Nephron progenitor cell (in vitro differentiated cells): ENCODE data around the gene SEBOX.

ENCODE experiments used
- DNase-seq: peaks from one replicate; pipeline ENCODE4 v3.0.0; 2021
- H3K27ac Mint-ChIP-seq: 2 replicates; pipeline ENCODE4 v1.8.0; 2021; ENCODE audit warnings: mild to moderate bottlenecking, moderate library complexity, mixed read lengths
- H3K27me3 Mint-ChIP-seq: 2 replicates; pipeline ENCODE4 v1.8.0; 2021; ENCODE audit warnings: mild to moderate bottlenecking, low read depth, mixed read lengths; ENCODE audit not compliant: poor library complexity
- H3K36me3 Mint-ChIP-seq: 2 replicates; pipeline ENCODE4 v1.8.0; 2021; ENCODE audit warnings: low read depth, mixed read lengths
- H3K4me1 Mint-ChIP-seq: 2 replicates; pipeline ENCODE4 v1.8.0; 2021; ENCODE audit warnings: mixed read lengths
- H3K4me3 Mint-ChIP-seq: 2 replicates; pipeline ENCODE4 v1.8.0; 2021; ENCODE audit warnings: mild to moderate bottlenecking, moderate library complexity, mixed read lengths
- H3K9me3 Mint-ChIP-seq: 2 replicates; pipeline ENCODE4 v1.8.0; 2021; ENCODE audit warnings: mild to moderate bottlenecking, moderate library complexity, mixed read lengths
- CTCF ChIP-seq: fragments of 200-600 bp; sonication (generic); IDR thresholded peaks from 2 replicates; pipeline ENCODE4 v1.5.0; 2021; ENCODE audit warnings: antibody characterized with exemption

SEBOX gene, protein sequence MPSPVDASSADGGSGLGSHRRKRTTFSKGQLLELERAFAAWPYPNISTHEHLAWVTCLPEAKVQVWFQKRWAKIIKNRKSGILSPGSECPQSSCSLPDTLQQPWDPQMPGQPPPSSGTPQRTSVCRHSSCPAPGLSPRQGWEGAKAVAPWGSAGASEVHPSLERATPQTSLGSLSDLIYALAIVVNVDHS

DNA sequence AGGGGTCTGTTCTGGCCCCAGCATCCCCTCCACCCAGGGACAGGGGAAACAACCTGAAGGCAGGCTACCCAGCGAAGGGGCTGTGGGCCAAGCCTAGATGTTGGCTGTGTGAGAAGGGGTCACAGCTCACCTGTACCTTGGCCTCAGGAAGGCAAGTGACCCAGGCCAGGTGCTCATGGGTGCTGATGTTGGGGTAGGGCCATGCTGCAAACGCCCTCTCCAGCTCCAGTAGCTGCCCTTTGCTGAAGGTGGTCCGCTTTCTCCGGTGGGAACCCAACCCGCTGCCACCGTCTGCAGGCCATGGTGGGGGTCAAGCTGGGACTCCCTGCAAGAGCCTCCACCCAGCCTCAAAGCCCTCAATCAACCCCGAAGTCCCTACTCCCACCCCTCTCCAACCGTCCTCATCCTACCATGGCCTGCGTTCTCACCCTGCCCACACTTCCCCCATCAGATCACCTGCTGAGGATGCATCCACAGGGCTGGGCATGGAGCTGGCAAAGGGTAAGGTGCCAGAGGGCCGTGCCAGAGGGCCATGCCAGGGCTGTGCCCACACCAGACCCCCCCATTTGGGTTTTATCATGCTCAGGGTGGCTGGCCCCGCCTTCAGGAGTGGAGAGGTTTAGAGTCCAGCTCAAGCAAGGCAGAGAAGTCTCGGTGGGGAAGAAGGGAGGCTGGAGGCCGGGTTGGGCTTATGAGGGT is at the start of gene SEBOX:
SEBOX (minus strand) TSS at position 535 of the 699 bp plus-strand sequence; CDS start at position 487, 48 bp downstream.
- H3K4me1 Mint-ChIP-seq = peaks cover 7% of the 10 kb centered on the region
- H3K36me3 Mint-ChIP-seq = peaks cover 21% of the 10 kb centered on the region
- no peaks in the 10 kb centered on the region for H3K9me3 Mint-ChIP-seq
- H3K27me3 Mint-ChIP-seq = no peaks in the 10 kb centered on the region
- TF ChIP-seq CTCF = no peak
- no peak for DNase-seq
- H3K4me3 Mint-ChIP-seq = no peak within 1 kb of the TSS
- H3K27ac Mint-ChIP-seq = no peak within 1 kb of the TSS

- Mint-ChIP-seq H3K36me3 (no peaks in the 10 kb centered on the region), H3K27ac (no peak overlapping the region), H3K4me1 (peaks cover 4% of the 10 kb centered on the region), H3K27me3 (peaks cover 33% of the 10 kb centered on the region), H3K4me3 (no peak overlapping the region), H3K9me3 (no peaks in the 10 kb centered on the region)
- DNase-seq = no peak
- TF ChIP-seq CTCF = no peak
These were observed 48.8 kb upstream of the SEBOX start for GRCh38 chr17:28413804-28414203.

DNA sequence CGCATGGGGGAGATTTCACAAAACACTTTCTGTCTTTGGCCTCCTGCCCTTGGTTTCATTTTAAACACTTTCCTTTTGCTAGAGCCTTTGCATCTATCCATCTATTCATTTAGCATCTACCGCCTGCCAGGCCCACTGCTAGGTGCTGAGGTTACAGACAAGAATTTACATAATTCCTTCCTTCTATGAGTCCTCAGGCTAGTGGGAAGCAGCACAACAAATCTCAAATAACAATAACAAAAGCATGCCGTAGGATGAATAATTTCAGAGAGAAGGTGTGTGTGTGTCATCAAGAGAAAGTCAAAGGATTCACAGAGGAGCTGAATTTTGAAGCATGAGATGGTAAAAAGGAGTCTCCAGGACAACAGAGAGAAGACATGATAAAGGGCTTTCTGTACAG is 47.1 kb upstream of the SEBOX start:
- Mint-ChIP-seq H3K36me3 (no peaks in the 10 kb centered on the region), H3K27me3 (peaks cover 33% of the 10 kb centered on the region), H3K4me1 (peaks cover 20% of the 10 kb centered on the region), H3K27ac (no peak overlapping the region), H3K4me3 (no peak overlapping the region), H3K9me3 (no peaks in the 10 kb centered on the region)
- DNase-seq = no peak
- no peak for TF ChIP-seq CTCF

DNA sequence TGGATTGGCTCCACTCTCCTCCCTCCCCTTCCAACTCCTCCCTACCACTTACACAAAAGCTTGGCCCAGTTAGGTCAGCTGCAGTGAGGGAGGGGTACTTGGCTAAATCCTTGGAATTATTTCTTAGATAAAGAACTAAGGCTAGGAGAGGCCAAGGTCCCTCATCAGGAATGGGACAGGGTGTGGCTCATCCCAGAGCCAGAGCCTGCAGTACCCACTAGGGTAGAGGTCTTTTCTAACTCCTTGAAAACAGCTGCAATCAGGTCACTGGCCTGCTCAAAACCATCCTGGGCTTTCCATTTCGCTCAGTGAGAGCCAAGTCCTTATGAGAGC is 42.9 kb upstream of the SEBOX start:
- DNase-seq = no peak
- no peak overlapping the region for H3K4me3 Mint-ChIP-seq
- H3K9me3 Mint-ChIP-seq = no peaks in the 10 kb centered on the region
- H3K27me3 Mint-ChIP-seq = peaks cover 23% of the 10 kb centered on the region
- H3K36me3 Mint-ChIP-seq = peaks cover 13% of the 10 kb centered on the region
- no peak overlapping the region for H3K27ac Mint-ChIP-seq
- no peak for TF ChIP-seq CTCF
- H3K4me1 Mint-ChIP-seq = peaks cover 42% of the 10 kb centered on the region

GRCh38 chr17:28407130-28407973 is 42.4 kb upstream of the SEBOX start:
- Mint-ChIP-seq H3K36me3 (peaks cover 17% of the 10 kb centered on the region), H3K27ac (no peak overlapping the region), H3K27me3 (peaks cover 20% of the 10 kb centered on the region), H3K4me3 (peak overlapping the region; percentile 61), H3K4me1 (peaks cover 42% of the 10 kb centered on the region), H3K9me3 (no peaks in the 10 kb centered on the region)
- no peak for DNase-seq
- TF ChIP-seq CTCF = peak; percentile 18
